Keratinocyte (primary cell): ENCODE data around the gene ANO10. TPM values are rescaled to one million over a fixed set of nuclear protein-coding genes. Genes with fewer than 3 reads are reported as not detected.

Experiments used
- DNase-seq: peaks from one replicate; pipeline ENCODE4 v3.0.0-alpha.2; 2011; ENCODE audit warnings: low read depth, missing footprints, low spot score
- FAIRE-seq: peaks from 2 replicates; lab custom pipeline; 2011; peaks lifted over from hg19 to GRCh38; lab: Jason Lieb, UNC
- H2AFZ ChIP-seq: 2 replicates; pipeline ENCODE4 v1.6.0; 2012; ENCODE audit warnings: low read length, control low read depth, inconsistent platforms; ENCODE audit not compliant: control insufficient read depth
- H3K27ac ChIP-seq: 2 replicates; pipeline ENCODE4 v1.5.1; 2011; ENCODE audit warnings: low read length; ENCODE audit not compliant: control insufficient read depth, insufficient read depth
- H3K27me3 ChIP-seq: 3 replicates; pipeline ENCODE4 v1.6.0; 2011; ENCODE audit warnings: low read length; ENCODE audit not compliant: control insufficient read depth, insufficient read depth; ENCODE audit errors: extremely low read depth
- H3K36me3 ChIP-seq, 2 experiments: 2 replicates in 1 of 2; 3 replicates in 1 of 2; pipeline ENCODE4 v1.5.1; 2011; ENCODE audit warnings: low read length in 2 of 2, mild to moderate bottlenecking in 1 of 2; ENCODE audit not compliant: control insufficient read depth in 2 of 2, insufficient read depth in 2 of 2; ENCODE audit errors: extremely low read depth in 1 of 2
- H3K4me1 ChIP-seq: 3 replicates; pipeline ENCODE4 v1.5.1; 2011; ENCODE audit warnings: low read length; ENCODE audit not compliant: control insufficient read depth, insufficient read depth; ENCODE audit errors: extremely low read depth
- H3K4me2 ChIP-seq: 3 replicates; pipeline ENCODE4 v1.6.0; 2011; ENCODE audit warnings: low read depth, low read length; ENCODE audit not compliant: control insufficient read depth, insufficient read depth; ENCODE audit errors: extremely low read depth
- H3K4me3 ChIP-seq, 3 experiments: fragments of 200-600 bp in 1 of 3; sonication (generic) in 1 of 3; 2 replicates in 2 of 3; 3 replicates in 1 of 3; pipeline ENCODE4 v1.5.1; 2011 to 2016; ENCODE audit warnings: low read length in 3 of 3, mild to moderate bottlenecking in 3 of 3, control low read depth in 2 of 3, inconsistent platforms in 1 of 3, low read depth in 1 of 3, mixed read lengths in 1 of 3, mixed run types in 1 of 3, moderate library complexity in 1 of 3; ENCODE audit not compliant: control insufficient read depth in 2 of 3, insufficient read depth in 2 of 3; ENCODE audit errors: extremely low read depth in 1 of 3
- H3K79me2 ChIP-seq: 2 replicates; pipeline ENCODE4 v1.6.0; 2012; ENCODE audit warnings: low read length; ENCODE audit not compliant: control insufficient read depth, insufficient read depth
- H3K9ac ChIP-seq: 3 replicates; pipeline ENCODE4 v1.6.0; 2011; ENCODE audit warnings: low read length; ENCODE audit not compliant: control insufficient read depth, insufficient read depth; ENCODE audit errors: extremely low read depth
- H3K9me1 ChIP-seq: 3 replicates; pipeline ENCODE4 v1.6.0; 2011; ENCODE audit warnings: low read length; ENCODE audit not compliant: control insufficient read depth, insufficient read depth; ENCODE audit errors: extremely low read depth
- H3K9me3 ChIP-seq: 2 replicates; pipeline ENCODE4 v1.5.1; 2012; ENCODE audit warnings: low read depth, low read length; ENCODE audit not compliant: control insufficient read depth
- H4K20me1 ChIP-seq: 3 replicates; pipeline ENCODE4 v1.6.0; 2011; ENCODE audit warnings: low read length; ENCODE audit not compliant: control insufficient read depth, insufficient read depth; ENCODE audit errors: extremely low read depth
- CTCF ChIP-seq, 3 experiments: IDR thresholded peaks in 1 of 3; conservative IDR thresholded peaks in 1 of 3; optimal IDR thresholded peaks in 1 of 3; 2 replicates in 2 of 3; 3 replicates in 1 of 3; pipeline versions ENCODE3 to v1.5.1; 2011; ENCODE audit warnings: low read length in 3 of 3, mild to moderate bottlenecking in 3 of 3, moderate library complexity in 2 of 3, control low read depth in 1 of 3, inconsistent platforms in 1 of 3; ENCODE audit not compliant: insufficient read depth in 2 of 3; ENCODE audit errors: extremely low read depth in 1 of 3
- EZH2 ChIP-seq: IDR thresholded peaks from one replicate; pipeline ENCODE4 v1.6.1; 2012; ENCODE audit warnings: inconsistent platforms, mild to moderate bottlenecking, low read length, moderate library complexity
- dilution Hi-C: fragments of 300-500 bp; cut with MboI; formaldehyde crosslinking; loops from one replicate; pipeline ENCODE4 v1.7.0; 2020; ENCODE audit warnings: low sequenced_read_pairs; ENCODE audit not compliant: extremely low pct_ligation_motif_present
- polyA plus RNA-seq, 5 experiments: library from polyadenylated mRNA; depleted of rRNA in 3 of 5; stranded (reverse) in 3 of 5; stranded (forward) in 1 of 5; unstranded in 1 of 5; fragments of >200 nt; gene quantifications; 1 replicate in 1 of 5; 2 replicates in 3 of 5; 3 replicates in 1 of 5; pipeline versions ENCODE4 v1.2.1 to v1.2.3, GENCODE V29; 2011 to 2012; ENCODE audit warnings: missing spikeins in 2 of 5, low read depth in 1 of 5, low replicate concordance in 1 of 5

Gene ANO10
- polyA plus RNA-seq, 1 donor (not counting 4 experiments of a cell fraction or from before 2014, with no cell fraction given) = 48.8 TPM

GRCh38 chr3:43477600-43477999 lies 144.2 kb downstream of the ANO10 start:
- no peak for FAIRE-seq
- H3K4me2 ChIP-seq = no peak overlapping the region
- H3K27me3 ChIP-seq = no peaks in the 10 kb centered on the region
- no peak for DNase-seq
- dilution Hi-C loops = no loop called here
- H2AFZ ChIP-seq = no peak overlapping the region
- H3K9ac ChIP-seq = no peak overlapping the region
- no peaks in the 10 kb centered on the region for H3K9me3 ChIP-seq
- no peaks in the 10 kb centered on the region for H3K9me1 ChIP-seq
- H3K4me1 ChIP-seq = no peaks in the 10 kb centered on the region
- TF ChIP-seq CTCF (optimal IDR thresholded peaks at IDR 0.05 in 1 of 3, IDR thresholded peaks at IDR 0.05 in 1 of 3, conservative IDR thresholded peaks at IDR 0.05 in 1 of 3; ENCODE audit: extremely low read depth in 1 of 3, insufficient read depth in 2 of 3, low read length in 3 of 3) = no peak
- TF ChIP-seq EZH2 = no peak
- H4K20me1 ChIP-seq = no peaks in the 10 kb centered on the region
- H3K79me2 ChIP-seq = no peaks in the 10 kb centered on the region
- no peak overlapping the region for H3K4me3 ChIP-seq
- H3K27ac ChIP-seq = no peak overlapping the region
- H3K36me3 ChIP-seq = peaks cover 0 to 2% of the 10 kb centered on the region in 2 experiments

GRCh38 chr3:43473737-43474136 lies 148.1 kb downstream of the ANO10 start:
- dilution Hi-C loops = no loop called here
- no peak overlapping the region for H3K27ac ChIP-seq
- no peak overlapping the region for H2AFZ ChIP-seq
- H3K9me1 ChIP-seq = no peaks in the 10 kb centered on the region
- no peaks in the 10 kb centered on the region for H3K4me1 ChIP-seq
- no peaks in the 10 kb centered on the region for H3K27me3 ChIP-seq
- H3K9me3 ChIP-seq = no peaks in the 10 kb centered on the region
- H3K9ac ChIP-seq = no peak overlapping the region
- no peak for FAIRE-seq
- no peak overlapping the region for H3K4me2 ChIP-seq
- DNase-seq = no peak
- no peaks in the 10 kb centered on the region for H4K20me1 ChIP-seq
- H3K4me3 ChIP-seq = no peak overlapping the region
- H3K36me3 ChIP-seq = no peaks in the 10 kb centered on the region
- TF ChIP-seq EZH2 = no peak
- no peak for TF ChIP-seq CTCF (optimal IDR thresholded peaks at IDR 0.05 in 1 of 3, IDR thresholded peaks at IDR 0.05 in 1 of 3, conservative IDR thresholded peaks at IDR 0.05 in 1 of 3; ENCODE audit: extremely low read depth in 1 of 3, insufficient read depth in 2 of 3, low read length in 3 of 3)
- H3K79me2 ChIP-seq = no peaks in the 10 kb centered on the region
